Astrocyte (in vitro differentiated cells and primary cell): ENCODE results near the gene RAB32.

ENCODE experiments used
- CTCF ChIP-seq: IDR thresholded peaks from 2 replicates; pipeline ENCODE4 v1.5.1; 2011; ENCODE audit warnings: low read depth, mild to moderate bottlenecking, inconsistent platforms, low read length, moderate library complexity; ENCODE audit not compliant: insufficient read depth
- EZH2 ChIP-seq: IDR thresholded peaks from 2 replicates; pipeline ENCODE4 v1.6.1; 2012; ENCODE audit warnings: mild to moderate bottlenecking, low read length, inconsistent platforms; ENCODE audit not compliant: insufficient read depth

GRCh38 chr6:146550911-146551310, 7.3 kb downstream of the RAB32 start:
- TF ChIP-seq CTCF = no peak
- TF ChIP-seq EZH2 = no peak
